ENCODE results near the gene KANK2.

GRCh38 chr19:11176466-11177193, 20.7 kb downstream of the KANK2 start:
- TF ChIP-seq GATA2 (IDR thresholded peaks at IDR 0.05; ENCODE audit: low read depth, low read length) (no peak), GATA3 (IDR thresholded peaks at IDR 0.05; ENCODE audit: low read depth, low read length) (no peak)

Measured in SH-SY5Y (cell line).